ENCODE results near the gene NPTX2.

The NPTX2 gene

DNA sequence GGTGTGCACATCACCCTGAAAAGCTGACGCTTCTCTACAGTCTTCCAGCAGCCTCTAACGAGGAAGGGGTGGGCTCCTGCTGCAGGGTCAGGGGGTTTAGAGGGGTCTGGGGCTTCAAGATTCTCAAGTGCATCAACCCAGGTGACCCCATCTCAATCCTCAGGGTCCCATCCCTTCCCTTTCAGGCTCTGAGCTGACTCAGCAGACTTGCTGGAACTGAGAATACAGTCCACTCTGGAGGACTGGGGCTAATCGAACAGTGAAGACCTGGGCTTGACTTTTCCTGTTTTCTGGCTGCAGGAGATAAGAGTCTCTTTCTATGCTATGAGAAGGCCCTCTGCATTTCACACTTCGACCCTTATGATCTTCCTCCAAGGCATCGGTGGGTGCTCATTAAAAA, 22.3 kb upstream of the NPTX2 start:
- TF ChIP-seq ZNF565 (CRISPR knock-in tag; conservative IDR thresholded peaks at IDR 0.05; ENCODE audit: low read depth), result no peak
- TF ChIP-seq RARB (CRISPR knock-in tag; IDR thresholded peaks at IDR 0.05), result no peak
- no peak for TF ChIP-seq OSR1 (CRISPR knock-in tag; IDR thresholded peaks at IDR 0.05)
- TF ChIP-seq CSDC2 (CRISPR knock-in tag; IDR thresholded peaks at IDR 0.05), result no peak
- no peak for TF ChIP-seq TCF4 (CRISPR knock-in tag; IDR thresholded peaks at IDR 0.05; ENCODE audit: borderline replicate concordance)
- no peak for ATAC-seq

DNA sequence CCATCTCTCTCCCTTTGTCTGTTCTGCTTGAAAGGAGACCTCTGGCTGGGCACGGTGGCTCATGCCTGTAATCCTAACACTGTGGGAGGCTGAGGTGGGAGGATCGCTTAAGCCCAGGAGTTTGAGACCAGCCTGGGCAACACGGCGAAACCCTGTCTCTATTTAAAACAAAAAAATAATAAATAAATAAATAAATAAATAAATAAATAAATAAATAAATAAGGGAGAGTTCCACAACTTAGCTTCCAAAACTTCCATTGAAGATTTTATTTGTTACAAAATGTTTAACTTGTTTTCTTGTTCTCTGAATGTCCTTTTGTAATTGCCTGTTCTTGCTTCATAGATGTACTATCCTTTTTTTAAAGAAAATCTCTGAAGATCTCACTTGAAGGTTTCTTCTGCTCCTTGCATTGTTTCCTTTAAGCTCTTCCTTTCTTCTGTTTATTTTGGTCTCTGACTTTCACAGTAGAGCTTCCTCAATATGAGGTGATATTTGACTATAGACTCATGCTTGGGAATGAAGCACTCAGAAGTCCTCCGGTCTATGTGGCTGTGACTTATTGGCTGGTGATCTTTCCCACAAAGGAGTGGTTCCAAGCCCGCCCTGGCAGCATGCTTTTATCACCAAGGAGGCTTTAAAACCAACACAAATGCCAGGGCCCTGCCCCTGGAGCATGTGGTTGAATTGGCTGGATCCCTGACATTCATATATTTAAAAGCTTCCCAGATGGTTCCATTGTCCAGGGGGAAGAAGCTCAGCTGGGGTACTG, 18.1 kb upstream of the NPTX2 start:
- no peak for ATAC-seq
- TF ChIP-seq, protein P1, sequence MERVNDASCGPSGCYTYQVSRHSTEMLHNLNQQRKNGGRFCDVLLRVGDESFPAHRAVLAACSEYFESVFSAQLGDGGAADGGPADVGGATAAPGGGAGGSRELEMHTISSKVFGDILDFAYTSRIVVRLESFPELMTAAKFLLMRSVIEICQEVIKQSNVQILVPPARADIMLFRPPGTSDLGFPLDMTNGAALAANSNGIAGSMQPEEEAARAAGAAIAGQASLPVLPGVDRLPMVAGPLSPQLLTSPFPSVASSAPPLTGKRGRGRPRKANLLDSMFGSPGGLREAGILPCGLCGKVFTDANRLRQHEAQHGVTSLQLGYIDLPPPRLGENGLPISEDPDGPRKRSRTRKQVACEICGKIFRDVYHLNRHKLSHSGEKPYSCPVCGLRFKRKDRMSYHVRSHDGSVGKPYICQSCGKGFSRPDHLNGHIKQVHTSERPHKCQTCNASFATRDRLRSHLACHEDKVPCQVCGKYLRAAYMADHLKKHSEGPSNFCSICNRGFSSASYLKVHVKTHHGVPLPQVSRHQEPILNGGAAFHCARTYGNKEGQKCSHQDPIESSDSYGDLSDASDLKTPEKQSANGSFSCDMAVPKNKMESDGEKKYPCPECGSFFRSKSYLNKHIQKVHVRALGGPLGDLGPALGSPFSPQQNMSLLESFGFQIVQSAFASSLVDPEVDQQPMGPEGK (CRISPR knock-in tag; IDR thresholded peaks at IDR 0.05; ENCODE audit: borderline replicate concordance), result no peak
- TF ChIP-seq ZFP3 (CRISPR knock-in tag; IDR thresholded peaks at IDR 0.05) (no peak), ESRRG (CRISPR knock-in tag; IDR thresholded peaks at IDR 0.05) (no peak), GLIS3 (CRISPR knock-in tag; IDR thresholded peaks at IDR 0.05) (no peak), TOX (CRISPR knock-in tag; IDR thresholded peaks at IDR 0.05; ENCODE audit: borderline replicate concordance) (no peak), OSR1 (CRISPR knock-in tag; IDR thresholded peaks at IDR 0.05) (no peak), ARNTL (CRISPR knock-in tag; IDR thresholded peaks at IDR 0.05; ENCODE audit: borderline replicate concordance, low read depth) (no peak), PPARA (CRISPR knock-in tag; IDR thresholded peaks at IDR 0.05; ENCODE audit: borderline replicate concordance) (no peak), TCF4 (CRISPR knock-in tag; IDR thresholded peaks at IDR 0.05; ENCODE audit: borderline replicate concordance) (no peak), ZNF8 (CRISPR knock-in tag; IDR thresholded peaks at IDR 0.05) (no peak), BACH2 (CRISPR knock-in tag; IDR thresholded peaks at IDR 0.05; ENCODE audit: borderline replicate concordance) (no peak)
- TF ChIP-seq, protein P2, sequence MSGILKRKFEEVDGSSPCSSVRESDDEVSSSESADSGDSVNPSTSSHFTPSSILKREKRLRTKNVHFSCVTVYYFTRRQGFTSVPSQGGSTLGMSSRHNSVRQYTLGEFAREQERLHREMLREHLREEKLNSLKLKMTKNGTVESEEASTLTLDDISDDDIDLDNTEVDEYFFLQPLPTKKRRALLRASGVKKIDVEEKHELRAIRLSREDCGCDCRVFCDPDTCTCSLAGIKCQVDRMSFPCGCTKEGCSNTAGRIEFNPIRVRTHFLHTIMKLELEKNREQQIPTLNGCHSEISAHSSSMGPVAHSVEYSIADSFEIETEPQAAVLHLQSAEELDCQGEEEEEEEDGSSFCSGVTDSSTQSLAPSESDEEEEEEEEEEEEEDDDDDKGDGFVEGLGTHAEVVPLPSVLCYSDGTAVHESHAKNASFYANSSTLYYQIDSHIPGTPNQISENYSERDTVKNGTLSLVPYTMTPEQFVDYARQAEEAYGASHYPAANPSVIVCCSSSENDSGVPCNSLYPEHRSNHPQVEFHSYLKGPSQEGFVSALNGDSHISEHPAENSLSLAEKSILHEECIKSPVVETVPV (CRISPR knock-in tag; IDR thresholded peaks at IDR 0.05), result no peak

DNA sequence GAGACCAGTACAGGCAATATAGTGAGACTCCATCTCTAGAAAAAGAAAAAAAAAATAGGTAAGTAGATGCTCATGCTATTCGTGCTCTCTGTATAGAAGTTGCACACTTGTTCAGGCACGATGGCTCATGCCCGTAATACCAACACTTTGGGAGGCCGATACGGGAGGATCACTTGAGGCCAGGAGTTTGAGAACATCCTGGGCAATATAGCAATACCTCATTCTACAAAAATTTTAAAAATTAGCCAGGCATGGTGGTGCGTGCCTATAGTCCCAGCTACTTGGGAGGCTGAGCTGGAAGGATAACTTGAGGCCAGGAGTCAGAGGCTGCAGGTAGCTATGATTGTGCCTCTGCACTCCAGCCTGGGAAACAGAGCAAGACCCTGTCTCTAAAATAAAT, 17.2 kb upstream of the NPTX2 start:
- ATAC-seq, result no peak
- TF ChIP-seq BACH2 (CRISPR knock-in tag; IDR thresholded peaks at IDR 0.05; ENCODE audit: borderline replicate concordance), result no peak
- TF ChIP-seq, protein P3, sequence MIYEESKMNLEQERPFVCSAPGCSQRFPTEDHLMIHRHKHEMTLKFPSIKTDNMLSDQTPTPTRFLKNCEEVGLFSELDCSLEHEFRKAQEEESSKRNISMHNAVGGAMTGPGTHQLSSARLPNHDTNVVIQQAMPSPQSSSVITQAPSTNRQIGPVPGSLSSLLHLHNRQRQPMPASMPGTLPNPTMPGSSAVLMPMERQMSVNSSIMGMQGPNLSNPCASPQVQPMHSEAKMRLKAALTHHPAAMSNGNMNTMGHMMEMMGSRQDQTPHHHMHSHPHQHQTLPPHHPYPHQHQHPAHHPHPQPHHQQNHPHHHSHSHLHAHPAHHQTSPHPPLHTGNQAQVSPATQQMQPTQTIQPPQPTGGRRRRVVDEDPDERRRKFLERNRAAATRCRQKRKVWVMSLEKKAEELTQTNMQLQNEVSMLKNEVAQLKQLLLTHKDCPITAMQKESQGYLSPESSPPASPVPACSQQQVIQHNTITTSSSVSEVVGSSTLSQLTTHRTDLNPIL (CRISPR knock-in tag; IDR thresholded peaks at IDR 0.05; ENCODE audit: low read depth), result no peak
- no peak for TF ChIP-seq GLIS3 (CRISPR knock-in tag; IDR thresholded peaks at IDR 0.05)
- no peak for TF ChIP-seq ESRRG (CRISPR knock-in tag; IDR thresholded peaks at IDR 0.05)
- TF ChIP-seq CSDC2 (CRISPR knock-in tag; IDR thresholded peaks at IDR 0.05), result no peak
- no peak for TF ChIP-seq PPARA (CRISPR knock-in tag; IDR thresholded peaks at IDR 0.05; ENCODE audit: borderline replicate concordance)
- no peak for TF ChIP-seq ZFP30 (CRISPR knock-in tag; IDR thresholded peaks at IDR 0.05)
- no peak for TF ChIP-seq ZC3H10 (CRISPR knock-in tag; IDR thresholded peaks at IDR 0.05)
- TF ChIP-seq, protein P1 (CRISPR knock-in tag; IDR thresholded peaks at IDR 0.05; ENCODE audit: borderline replicate concordance), result no peak
- no peak for TF ChIP-seq TOX (CRISPR knock-in tag; IDR thresholded peaks at IDR 0.05; ENCODE audit: borderline replicate concordance)
- TF ChIP-seq, protein P4, sequence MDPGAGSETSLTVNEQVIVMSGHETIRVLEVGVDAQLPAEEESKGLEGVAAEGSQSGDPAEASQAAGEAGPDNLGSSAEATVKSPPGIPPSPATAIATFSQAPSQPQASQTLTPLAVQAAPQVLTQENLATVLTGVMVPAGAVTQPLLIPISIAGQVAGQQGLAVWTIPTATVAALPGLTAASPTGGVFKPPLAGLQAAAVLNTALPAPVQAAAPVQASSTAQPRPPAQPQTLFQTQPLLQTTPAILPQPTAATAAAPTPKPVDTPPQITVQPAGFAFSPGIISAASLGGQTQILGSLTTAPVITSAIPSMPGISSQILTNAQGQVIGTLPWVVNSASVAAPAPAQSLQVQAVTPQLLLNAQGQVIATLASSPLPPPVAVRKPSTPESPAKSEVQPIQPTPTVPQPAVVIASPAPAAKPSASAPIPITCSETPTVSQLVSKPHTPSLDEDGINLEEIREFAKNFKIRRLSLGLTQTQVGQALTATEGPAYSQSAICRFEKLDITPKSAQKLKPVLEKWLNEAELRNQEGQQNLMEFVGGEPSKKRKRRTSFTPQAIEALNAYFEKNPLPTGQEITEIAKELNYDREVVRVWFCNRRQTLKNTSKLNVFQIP (CRISPR knock-in tag; IDR thresholded peaks at IDR 0.05; ENCODE audit: borderline replicate concordance, low read depth), result no peak
- no peak for TF ChIP-seq ZNF565 (CRISPR knock-in tag; conservative IDR thresholded peaks at IDR 0.05; ENCODE audit: low read depth)
- TF ChIP-seq ZNF70 (CRISPR knock-in tag; IDR thresholded peaks at IDR 0.05), result no peak
- no peak for TF ChIP-seq ARNTL (CRISPR knock-in tag; IDR thresholded peaks at IDR 0.05; ENCODE audit: borderline replicate concordance, low read depth)
- TF ChIP-seq, protein P5, sequence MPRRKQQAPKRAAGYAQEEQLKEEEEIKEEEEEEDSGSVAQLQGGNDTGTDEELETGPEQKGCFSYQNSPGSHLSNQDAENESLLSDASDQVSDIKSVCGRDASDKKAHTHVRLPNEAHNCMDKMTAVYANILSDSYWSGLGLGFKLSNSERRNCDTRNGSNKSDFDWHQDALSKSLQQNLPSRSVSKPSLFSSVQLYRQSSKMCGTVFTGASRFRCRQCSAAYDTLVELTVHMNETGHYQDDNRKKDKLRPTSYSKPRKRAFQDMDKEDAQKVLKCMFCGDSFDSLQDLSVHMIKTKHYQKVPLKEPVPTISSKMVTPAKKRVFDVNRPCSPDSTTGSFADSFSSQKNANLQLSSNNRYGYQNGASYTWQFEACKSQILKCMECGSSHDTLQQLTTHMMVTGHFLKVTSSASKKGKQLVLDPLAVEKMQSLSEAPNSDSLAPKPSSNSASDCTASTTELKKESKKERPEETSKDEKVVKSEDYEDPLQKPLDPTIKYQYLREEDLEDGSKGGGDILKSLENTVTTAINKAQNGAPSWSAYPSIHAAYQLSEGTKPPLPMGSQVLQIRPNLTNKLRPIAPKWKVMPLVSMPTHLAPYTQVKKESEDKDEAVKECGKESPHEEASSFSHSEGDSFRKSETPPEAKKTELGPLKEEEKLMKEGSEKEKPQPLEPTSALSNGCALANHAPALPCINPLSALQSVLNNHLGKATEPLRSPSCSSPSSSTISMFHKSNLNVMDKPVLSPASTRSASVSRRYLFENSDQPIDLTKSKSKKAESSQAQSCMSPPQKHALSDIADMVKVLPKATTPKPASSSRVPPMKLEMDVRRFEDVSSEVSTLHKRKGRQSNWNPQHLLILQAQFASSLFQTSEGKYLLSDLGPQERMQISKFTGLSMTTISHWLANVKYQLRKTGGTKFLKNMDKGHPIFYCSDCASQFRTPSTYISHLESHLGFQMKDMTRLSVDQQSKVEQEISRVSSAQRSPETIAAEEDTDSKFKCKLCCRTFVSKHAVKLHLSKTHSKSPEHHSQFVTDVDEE (CRISPR knock-in tag; IDR thresholded peaks at IDR 0.05), result no peak
- no peak for TF ChIP-seq ISL1 (CRISPR knock-in tag; IDR thresholded peaks at IDR 0.05)
- no peak for TF ChIP-seq ZFP3 (CRISPR knock-in tag; IDR thresholded peaks at IDR 0.05)
- no peak for TF ChIP-seq TCF4 (CRISPR knock-in tag; IDR thresholded peaks at IDR 0.05; ENCODE audit: borderline replicate concordance)
- TF ChIP-seq, protein P2 (CRISPR knock-in tag; IDR thresholded peaks at IDR 0.05), result no peak

Measured in SK-N-SH treated with all-trans-retinoic acid at 6 μM for 48 hours (cell line).